GM12891 (cell line): Measurements from ENCODE around the gene EXD3.

Experiments used
- PAX5 ChIP-seq: IDR thresholded peaks from 2 replicates; pipeline ENCODE4 v1.6.1; 2011; ENCODE audit warnings: low read length, moderate library complexity, mild to moderate bottlenecking; ENCODE audit not compliant: insufficient read depth, severe bottlenecking
- POLR2A ChIP-seq: IDR thresholded peaks from 2 replicates; pipeline ENCODE4 v1.6.1; 2011; ENCODE audit warnings: low read depth, low read length, control low read depth
- POLR2AphosphoS5 ChIP-seq: IDR thresholded peaks from 2 replicates; pipeline ENCODE4 v1.6.1; 2011; ENCODE audit warnings: low read depth, low read length, control low read depth
- POU2F2 ChIP-seq: IDR thresholded peaks from 2 replicates; pipeline ENCODE4 v1.6.1; 2011; ENCODE audit warnings: low read depth, mild to moderate bottlenecking, control low read depth, low read length, moderate library complexity
- SPI1 ChIP-seq: IDR thresholded peaks from 2 replicates; pipeline ENCODE4 v1.6.1; 2011; ENCODE audit warnings: low read depth, low read length, control low read depth
- TAF1 ChIP-seq: IDR thresholded peaks from 2 replicates; pipeline ENCODE4 v1.6.1; 2011; ENCODE audit warnings: low read depth, low read length, control low read depth

DNA sequence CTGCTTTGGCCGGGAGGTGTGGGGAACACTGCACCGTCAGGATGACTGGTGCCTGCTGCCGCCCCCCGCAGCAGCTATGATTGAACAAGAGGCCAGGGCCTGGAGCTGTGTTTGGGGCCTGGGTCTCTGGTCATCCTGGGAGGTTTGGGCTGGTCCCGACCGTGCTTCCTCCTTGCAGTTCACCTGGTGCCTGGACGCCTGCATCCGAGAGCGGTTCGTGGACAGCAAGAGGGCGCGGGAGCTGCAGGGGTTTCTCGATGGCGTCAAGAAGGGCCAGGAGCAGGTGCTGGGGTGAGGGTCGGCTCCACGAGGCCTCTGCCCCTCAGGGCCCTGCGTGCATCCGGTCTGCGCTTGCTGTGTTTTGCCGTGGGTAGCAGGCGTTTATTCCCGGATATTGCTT is 158.9 kb downstream of the EXD3 start:
- TF ChIP-seq POLR2AphosphoS5 (no peak), TAF1 (no peak), PAX5 (no peak), POLR2A (no peak), SPI1 (no peak), POU2F2 (no peak)
